Activated CD4-positive, alpha-beta T cell treated with anti-CD3 and anti-CD28 coated beads, Interleukin-2, amount 50 U/mL, for 4 hours (primary cell): ENCODE measurements around the gene C12orf54.
"Not testable (repeated sequence)": the region's sequence is repeated elsewhere in the genome, so short reads cannot be mapped to it uniquely, and the experiment has no call there.

ENCODE experiments used
- DNase-seq, 2 experiments: peaks; one replicate each; pipeline ENCODE4 v3.0.0-alpha.2; 2020

Gene C12orf54

GRCh38 chr12:48512855-48513254 is 30.6 kb downstream of the C12orf54 start:
- no peak for DNase-seq

GRCh38 chr12:48514728-48515127 is 32.4 kb downstream of the C12orf54 start:
- no peak for DNase-seq

- not testable (repeated sequence) for DNase-seq
Measured at GRCh38 chr12:48520381-48520780, 38.1 kb downstream of the C12orf54 start.

GRCh38 chr12:48525332-48525731 is 43.0 kb downstream of the C12orf54 start, which contains the start of gene OR8S1:
Gene OR8S1, plus strand, starts transcription at chr12:48525632. Its CDS starts 0 bp downstream, at chr12:48525632.
- no peak for DNase-seq

- DNase-seq = no peak
Measured at GRCh38 chr12:48527891-48528670, 45.8 kb downstream of the C12orf54 start.

GRCh38 chr12:48532601-48533000 is 50.3 kb downstream of the C12orf54 start:
- no peak for DNase-seq

GRCh38 chr12:48536602-48537001 is 54.3 kb downstream of the C12orf54 start:
- DNase-seq = no peak

- peak; percentile 40 to 46 for DNase-seq
Measured at GRCh38 chr12:48542300-48542928, 60.1 kb downstream of the C12orf54 start.

GRCh38 chr12:48545833-48546469 is 63.7 kb downstream of the C12orf54 start:
- no peak for DNase-seq
